Endothelial cell (in vitro differentiated cells): ENCODE measurements around the gene TMEM19. TPM values are rescaled to one million over a fixed set of nuclear protein-coding genes. Genes with fewer than 3 reads are reported as not detected.

Experiments
- DNase-seq: peaks from one replicate; pipeline ENCODE4 v3.0.0; 2021; ENCODE audit warnings: low spot score
- H3K27ac Mint-ChIP-seq: one replicate; pipeline ENCODE4 v1.8.0; 2021; ENCODE audit warnings: mixed read lengths, inconsistent platforms; ENCODE audit not compliant: unreplicated experiment
- H3K27me3 Mint-ChIP-seq: one replicate; pipeline ENCODE4 v1.8.0; 2021; ENCODE audit warnings: mild to moderate bottlenecking, moderate library complexity, mixed read lengths, inconsistent platforms; ENCODE audit not compliant: unreplicated experiment
- H3K36me3 Mint-ChIP-seq: one replicate; pipeline ENCODE4 v1.8.0; 2021; ENCODE audit warnings: mild to moderate bottlenecking, low read depth, mixed read lengths, inconsistent platforms; ENCODE audit not compliant: unreplicated experiment
- H3K4me1 Mint-ChIP-seq: one replicate; pipeline ENCODE4 v1.8.0; 2021; ENCODE audit warnings: mild to moderate bottlenecking, mixed read lengths, inconsistent platforms; ENCODE audit not compliant: unreplicated experiment
- H3K4me3 Mint-ChIP-seq: one replicate; pipeline ENCODE4 v1.8.0; 2021; ENCODE audit warnings: mild to moderate bottlenecking, mixed read lengths, inconsistent platforms; ENCODE audit not compliant: unreplicated experiment
- H3K9me3 Mint-ChIP-seq: one replicate; pipeline ENCODE4 v1.8.0; 2021; ENCODE audit warnings: mixed read lengths, inconsistent platforms; ENCODE audit not compliant: unreplicated experiment
- total RNA-seq: library from RNA; stranded (reverse); fragmentation: NEBNext Ultra II Directional; extraction: Animal tissue kit (Norgen Biotek cat#: 25700); gene quantifications from one replicate; pipeline ENCODE4 v1.2.1, GENCODE V29; 2021; ENCODE audit not compliant: unreplicated experiment
- TF ChIP-seq, protein P1 (sequence below): fragments of 200-600 bp; sonication (generic); IDR thresholded peaks from one replicate; pipeline ENCODE4 v1.5.0; 2021; ENCODE audit warnings: antibody characterized with exemption; ENCODE audit not compliant: unreplicated experiment

TMEM19 gene
- total RNA-seq, 1 donor from 2014 or later = 22.0 TPM

DNA sequence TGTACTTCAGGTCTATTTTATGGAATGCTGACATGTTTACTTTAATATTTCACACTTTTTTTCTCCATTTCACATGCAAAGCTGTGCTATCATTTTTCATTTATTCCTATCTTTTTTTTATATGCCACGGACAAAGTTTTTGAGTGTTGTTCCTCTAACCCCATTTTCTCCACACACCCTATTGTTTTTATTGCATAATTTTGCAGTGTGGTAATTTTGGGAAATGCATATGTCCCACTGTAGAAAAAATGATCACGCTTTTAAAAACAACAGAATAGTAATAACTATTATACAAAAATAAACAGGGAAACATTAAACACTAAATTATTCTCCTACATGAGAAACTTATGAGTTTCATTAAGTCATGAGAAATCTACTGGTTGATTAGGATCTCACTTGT is 36.5 kb upstream of the TMEM19 start:
- DNase-seq = no peak

GRCh38 chr12:71652656-71653055 is 33.2 kb upstream of the TMEM19 start:
- TF ChIP-seq, protein P1, sequence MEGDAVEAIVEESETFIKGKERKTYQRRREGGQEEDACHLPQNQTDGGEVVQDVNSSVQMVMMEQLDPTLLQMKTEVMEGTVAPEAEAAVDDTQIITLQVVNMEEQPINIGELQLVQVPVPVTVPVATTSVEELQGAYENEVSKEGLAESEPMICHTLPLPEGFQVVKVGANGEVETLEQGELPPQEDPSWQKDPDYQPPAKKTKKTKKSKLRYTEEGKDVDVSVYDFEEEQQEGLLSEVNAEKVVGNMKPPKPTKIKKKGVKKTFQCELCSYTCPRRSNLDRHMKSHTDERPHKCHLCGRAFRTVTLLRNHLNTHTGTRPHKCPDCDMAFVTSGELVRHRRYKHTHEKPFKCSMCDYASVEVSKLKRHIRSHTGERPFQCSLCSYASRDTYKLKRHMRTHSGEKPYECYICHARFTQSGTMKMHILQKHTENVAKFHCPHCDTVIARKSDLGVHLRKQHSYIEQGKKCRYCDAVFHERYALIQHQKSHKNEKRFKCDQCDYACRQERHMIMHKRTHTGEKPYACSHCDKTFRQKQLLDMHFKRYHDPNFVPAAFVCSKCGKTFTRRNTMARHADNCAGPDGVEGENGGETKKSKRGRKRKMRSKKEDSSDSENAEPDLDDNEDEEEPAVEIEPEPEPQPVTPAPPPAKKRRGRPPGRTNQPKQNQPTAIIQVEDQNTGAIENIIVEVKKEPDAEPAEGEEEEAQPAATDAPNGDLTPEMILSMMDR = no peak
- Mint-ChIP-seq H3K4me1 (peaks cover 8% of the 10 kb centered on the region), H3K4me3 (no peak overlapping the region), H3K9me3 (no peaks in the 10 kb centered on the region), H3K27me3 (no peaks in the 10 kb centered on the region), H3K27ac (no peak overlapping the region), H3K36me3 (peaks cover 27% of the 10 kb centered on the region)
- no peak for DNase-seq

More for the DNA sequence above, 36.5 kb upstream of the TMEM19 start:
- H3K9me3 Mint-ChIP-seq = no peaks in the 10 kb centered on the region
- no peaks in the 10 kb centered on the region for H3K4me1 Mint-ChIP-seq
- no peak overlapping the region for H3K27ac Mint-ChIP-seq
- TF ChIP-seq, protein P1 = no peak
- peaks cover 15% of the 10 kb centered on the region for H3K36me3 Mint-ChIP-seq
- no peak overlapping the region for H3K4me3 Mint-ChIP-seq
- no peaks in the 10 kb centered on the region for H3K27me3 Mint-ChIP-seq

DNA sequence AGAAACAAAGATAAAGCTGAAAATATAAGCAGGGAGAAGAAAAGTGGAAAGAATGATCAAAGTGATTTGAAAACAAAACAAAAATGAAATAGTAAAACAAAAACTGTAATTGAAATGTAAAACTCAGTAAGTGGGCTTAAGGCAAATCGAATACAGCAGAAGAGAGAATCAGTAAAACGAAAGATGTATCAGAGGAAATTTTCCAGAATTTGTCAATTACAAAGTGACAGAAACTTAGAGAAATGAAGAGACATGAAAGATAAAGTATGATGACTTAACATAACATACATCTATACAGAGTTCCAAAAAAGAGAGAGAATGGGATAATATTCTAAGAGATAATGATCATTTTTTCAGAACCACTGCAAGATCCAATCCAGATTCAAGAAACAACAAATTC is 32.7 kb upstream of the TMEM19 start:
- Mint-ChIP-seq H3K4me1 (peaks cover 8% of the 10 kb centered on the region), H3K27me3 (no peaks in the 10 kb centered on the region), H3K27ac (no peak overlapping the region), H3K36me3 (peaks cover 31% of the 10 kb centered on the region), H3K9me3 (no peaks in the 10 kb centered on the region), H3K4me3 (no peak overlapping the region)
- DNase-seq = no peak
- TF ChIP-seq, protein P1 = no peak

DNA sequence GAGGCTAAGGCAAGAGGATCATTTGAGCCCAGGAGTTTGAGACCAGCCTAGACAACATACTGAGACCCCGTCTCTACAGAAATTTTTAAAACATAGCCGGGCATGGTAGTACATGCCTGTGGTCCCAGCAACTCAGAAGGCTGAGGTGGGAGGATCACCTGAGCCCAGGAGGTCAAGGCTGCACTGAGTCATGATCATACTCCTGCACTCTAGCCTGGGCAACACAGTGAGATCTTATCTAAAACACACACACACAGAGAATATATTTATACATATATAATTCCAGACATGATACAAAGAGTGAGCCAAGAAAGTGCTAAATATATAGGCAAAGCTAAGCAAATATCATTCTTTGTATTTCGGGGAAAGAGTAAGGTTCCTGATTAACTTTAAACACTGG is 31.7 kb upstream of the TMEM19 start:
- Mint-ChIP-seq H3K27me3 (no peaks in the 10 kb centered on the region), H3K9me3 (no peaks in the 10 kb centered on the region), H3K27ac (no peak overlapping the region), H3K36me3 (peaks cover 39% of the 10 kb centered on the region), H3K4me3 (no peak overlapping the region), H3K4me1 (peaks cover 8% of the 10 kb centered on the region)
- DNase-seq = no peak
- TF ChIP-seq, protein P1 = no peak

DNA sequence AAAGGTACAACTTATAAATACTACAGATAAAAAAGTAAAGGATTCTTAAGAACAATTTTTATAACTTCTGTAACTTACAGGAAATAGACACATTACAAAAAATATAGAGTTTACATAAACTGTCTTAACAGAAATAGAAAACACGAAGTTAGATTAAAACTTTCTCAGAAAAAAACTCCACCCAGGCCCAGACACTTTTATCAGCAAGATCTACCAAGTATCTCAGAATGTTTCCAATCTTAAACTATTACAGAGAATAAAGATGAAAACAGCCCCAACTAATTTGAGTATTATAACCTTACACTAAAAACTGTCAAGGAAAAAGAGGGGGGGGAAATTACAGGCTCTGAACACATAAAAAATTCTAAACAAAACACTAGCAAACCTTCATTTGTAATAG is 30.4 kb upstream of the TMEM19 start:
- Mint-ChIP-seq H3K36me3 (peaks cover 42% of the 10 kb centered on the region), H3K27me3 (no peaks in the 10 kb centered on the region), H3K9me3 (no peaks in the 10 kb centered on the region), H3K4me3 (no peak overlapping the region), H3K27ac (no peak overlapping the region), H3K4me1 (peaks cover 8% of the 10 kb centered on the region)
- no peak for DNase-seq
- TF ChIP-seq, protein P1 = no peak
